ENCODE results near the gene RGS7BP.

- TF ChIP-seq CTCF (IDR thresholded peaks at IDR 0.05) (no peak), POLR2A (IDR thresholded peaks at IDR 0.05) (no peak)
These were observed 13.4 kb downstream of the RGS7BP start for GRCh38 chr5:64519263-64519662.

Data from testis (tissue), 2 donors.